ENCODE results near the gene RFC2.

- TF ChIP-seq POLR2A (IDR thresholded peaks at IDR 0.05; ENCODE audit: low read length): no peak
- TF ChIP-seq GATA1 (IDR thresholded peaks at IDR 0.05; ENCODE audit: low read depth, low read length): no peak
Observed at GRCh38 chr7:74193054-74193453, 61.1 kb downstream of the RFC2 start.

Measured in erythroblast (primary cell).